Measurements from ENCODE around the gene MFSD12. TPM values are rescaled to one million over a fixed set of nuclear protein-coding genes. Genes with fewer than 3 reads are reported as not detected.

Gene MFSD12
- total RNA-seq, 8 experiments from 2014 or later, result 21.9 to 87.4 (median 44.0) TPM

DNA sequence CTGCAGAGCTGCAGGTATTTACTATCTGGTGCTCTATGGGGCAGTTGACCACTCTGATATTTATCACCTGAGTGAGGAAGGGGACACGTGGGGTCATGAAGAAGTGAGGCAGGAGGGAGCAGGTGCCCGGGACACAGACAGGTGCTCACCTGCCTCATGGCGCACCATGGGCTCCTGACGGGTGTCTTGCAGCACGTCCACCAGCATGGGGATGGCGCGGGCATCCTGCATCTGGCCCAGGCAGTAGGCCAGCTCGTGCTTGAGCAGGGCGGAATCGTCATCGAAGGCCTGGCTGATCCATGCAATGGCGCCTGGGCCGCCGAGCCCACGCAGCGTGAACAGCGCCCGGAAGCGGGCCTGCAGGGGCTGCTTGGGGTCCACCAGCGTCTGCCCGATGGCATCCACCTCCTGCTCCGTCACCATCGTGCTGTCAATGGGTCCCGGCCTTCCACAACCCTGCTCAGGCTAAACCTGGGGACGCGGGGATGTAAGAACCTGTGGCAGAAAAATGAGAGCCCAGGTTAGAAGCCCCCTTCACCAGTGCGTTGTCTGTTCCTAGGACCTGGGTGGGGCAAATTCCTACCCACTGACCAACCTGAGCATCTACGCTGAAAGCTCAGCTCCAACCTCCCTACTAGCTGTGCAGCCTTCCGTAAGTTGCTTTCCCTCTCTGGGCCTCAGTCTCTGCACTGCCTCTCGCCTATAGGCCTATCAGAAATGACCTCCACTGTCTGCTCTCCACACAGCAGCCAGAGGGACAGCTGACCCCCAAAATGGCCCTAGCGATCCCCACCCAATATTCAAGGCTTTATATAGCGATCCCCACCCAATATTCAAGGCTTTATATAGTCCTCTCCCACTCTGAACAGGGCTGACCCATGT lies 60.8 kb downstream of the MFSD12 start:
- H3K4me1 ChIP-seq (replicated peaks in 1 of 2), result peaks cover 3 to 5% of the 10 kb centered on the region in 2 donors
- in situ Hi-C loops (cut with MboI; ENCODE audit: low pct_unique_long_range_greater_than_20kb in 2 of 9, low sequenced_read_pairs in 9 of 9, unreplicated experiment in 9 of 9), result loop anchor here in 2 of 9 experiments (25.0 kb wide), 2 partner anchors 159 to 184 kb away; no protein-coding TSS in a partner anchor
- no peak overlapping the region for H3K4me3 ChIP-seq
- 40 to 100% (median 100%) methylated on average over 1 to 11 of the region's 32 CpGs; no CpG with 5 or more reads in 3 of the 10 experiments for whole genome bisulfite sequencing, 10 experiments
- no peak overlapping the region for H3K27ac ChIP-seq
- ATAC-seq (replicated peaks in 6 of 8), result peak in 1 of 8 experiments; percentile 6

DNA sequence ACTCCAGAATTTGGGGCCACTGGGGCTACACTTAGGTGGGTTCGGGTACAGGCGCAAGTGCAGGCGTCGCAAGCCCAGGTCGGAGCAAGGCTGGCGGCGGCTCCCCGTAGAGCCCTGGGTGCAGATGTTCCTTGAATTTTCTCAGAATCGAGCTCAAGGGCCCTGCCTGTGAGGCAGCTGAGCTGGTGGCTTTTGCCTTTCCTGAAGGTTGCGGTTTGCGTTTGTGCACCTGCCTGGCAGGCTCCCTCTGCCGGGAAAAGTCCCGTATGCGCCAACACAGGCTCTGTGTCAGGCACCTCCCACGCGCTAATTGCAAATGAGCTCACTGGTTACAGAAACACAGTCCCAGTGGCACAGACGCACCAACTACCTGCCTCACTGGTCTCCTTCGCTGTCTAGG lies 62.8 kb downstream of the MFSD12 start:
- H3K4me1 ChIP-seq (replicated peaks in 1 of 2), result peaks cover under 1 to 3% of the 10 kb centered on the region in 2 donors
- H3K27ac ChIP-seq, result no peak overlapping the region
- ATAC-seq (replicated peaks in 6 of 8), result peak in 1 of 8 experiments; percentile 3
- 80 to 100% (median 94%) methylated on average over 1 to 9 of the region's 18 CpGs; no CpG with 5 or more reads in 2 of the 10 experiments for WGBS, 10 experiments
- no peak overlapping the region for H3K4me3 ChIP-seq
- in situ Hi-C loops (cut with MboI; ENCODE audit: low pct_unique_long_range_greater_than_20kb in 2 of 9, low sequenced_read_pairs in 9 of 9, unreplicated experiment in 9 of 9), result loop anchor here in 2 of 9 experiments (25.0 kb wide), 2 partner anchors 157 to 182 kb away; no protein-coding TSS in a partner anchor

Other genes with a start within 250 kb of the MFSD12 start
- gene NFIC, start 191.0 kb downstream of the MFSD12 start, total RNA-seq, result 10 to 100 TPM in 4 of 8 experiments, 1 to 10 TPM in 2, under 1 TPM in 2; 0.82 to 77.5 (median 6.3) TPM
- gene SMIM24, start 77.1 kb downstream of the MFSD12 start, total RNA-seq, result 1 to 10 TPM in 1 of 8 experiments, under 1 TPM in 3, not detected in 4; 0.11 to 1.3 (median 0.52) TPM
- not detected for gene SMIM44, start 74.1 kb downstream of the MFSD12 start, total RNA-seq
- gene DOHH, start 56.9 kb downstream of the MFSD12 start, total RNA-seq, result 10 to 100 TPM in 2 of 8 experiments, 1 to 10 TPM in 6; 4.6 to 11.4 (median 8.2) TPM
- gene FZR1, start 51.3 kb downstream of the MFSD12 start, total RNA-seq, result 10 to 100 TPM; 15.8 to 33.6 (median 23.0) TPM
- 1 to 10 TPM in 4 of 8 experiments, under 1 TPM in 4; 0.50 to 4.3 (median 0.99) TPM for gene TEKTIP1, start 18.4 kb downstream of the MFSD12 start, total RNA-seq
- gene HMG20B, start 15.4 kb upstream of the MFSD12 start, total RNA-seq, result 100 to 1,000 TPM in 1 of 8 experiments, 10 to 100 TPM in 7; 17.0 to 122 (median 35.3) TPM
- gene GIPC3, start 27.9 kb upstream of the MFSD12 start, total RNA-seq, result under 1 TPM in 7 of 8 experiments, not detected in 1; 0.05 to 0.84 (median 0.14) TPM
- gene TBXA2R, start 49.3 kb upstream of the MFSD12 start, total RNA-seq, result under 1 TPM in 7 of 8 experiments, not detected in 1; 0.07 to 0.62 (median 0.36) TPM
- 10 to 100 TPM; 11.7 to 23.0 (median 15.7) TPM for gene CACTIN, start 69.2 kb upstream of the MFSD12 start, total RNA-seq
- gene PIP5K1C, start 142.9 kb upstream of the MFSD12 start, total RNA-seq, result 10 to 100 TPM in 6 of 8 experiments, 1 to 10 TPM in 2; 6.7 to 21.4 (median 13.7) TPM
- 1 to 10 TPM in 2 of 8 experiments, under 1 TPM in 3, not detected in 3; 0.41 to 7.4 (median 0.96) TPM for gene TJP3, start 150.8 kb upstream of the MFSD12 start, total RNA-seq
- gene APBA3, start 204.1 kb upstream of the MFSD12 start, total RNA-seq, result 10 to 100 TPM; 12.3 to 26.3 (median 16.8) TPM
- 100 to 1,000 TPM in 1 of 8 experiments, 10 to 100 TPM in 7; 62.6 to 106 (median 86.6) TPM for gene MRPL54, start 205.1 kb upstream of the MFSD12 start, total RNA-seq
- under 1 TPM in 7 of 8 experiments, not detected in 1; 0.05 to 1.00 (median 0.21) TPM for gene RAX2, start 214.6 kb upstream of the MFSD12 start, total RNA-seq
- 1 to 10 TPM in 4 of 8 experiments, under 1 TPM in 4; 0.29 to 1.8 (median 1.0) TPM for gene MATK, start 228.8 kb upstream of the MFSD12 start, total RNA-seq

All from motor neuron (in vitro differentiated cells).